GM19328 (cell line): ENCODE measurements around the gene MEGF11.

Experiments used
- ATAC-seq: cut with Tn5 transposase; IDR thresholded peaks from one replicate; pipeline ENCODE4 v1.9.1; 2021; ENCODE audit warnings: mild to moderate bottlenecking, moderate library complexity; ENCODE audit not compliant: unreplicated experiment

Gene MEGF11

DNA sequence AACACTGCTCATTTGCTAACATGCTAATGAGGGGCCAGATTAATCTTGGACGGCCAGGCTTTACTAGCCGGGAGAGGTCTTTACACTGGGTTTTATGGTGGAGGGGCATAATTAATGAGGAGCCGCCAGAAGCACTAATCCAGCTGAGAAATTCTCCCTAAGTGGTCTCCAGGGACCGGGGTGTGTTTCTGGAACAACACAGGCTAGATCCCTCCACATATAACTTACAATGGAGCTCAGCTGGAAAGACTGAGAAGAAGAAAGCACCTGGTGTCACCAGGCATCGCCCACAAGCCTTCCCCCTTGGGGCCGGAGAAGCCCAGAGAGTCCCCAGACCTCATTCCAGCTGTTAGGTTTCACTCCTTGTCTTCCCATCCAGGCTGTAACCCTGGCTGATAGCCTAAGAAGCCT lies 127.5 kb downstream of the MEGF11 start:
- ATAC-seq = no peak

DNA sequence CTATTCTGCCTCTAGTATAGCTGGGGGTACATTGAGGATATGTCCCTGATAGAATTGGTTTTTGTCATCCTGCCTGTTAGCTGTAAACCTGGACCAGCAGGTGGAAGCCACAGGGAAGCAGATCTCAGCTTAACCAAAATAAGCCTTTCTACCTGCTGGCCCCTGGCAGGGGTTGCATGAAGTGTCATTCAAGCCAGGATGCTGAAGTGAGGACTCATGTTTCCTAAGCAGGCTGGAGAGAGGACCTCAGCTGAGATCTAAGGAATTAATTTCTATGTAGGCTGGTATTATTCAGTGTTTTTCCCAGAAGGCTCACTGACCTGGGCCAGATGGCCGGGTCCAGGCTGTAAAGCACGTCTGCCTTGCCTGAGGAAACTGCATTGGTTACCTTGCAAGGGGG lies 128.9 kb downstream of the MEGF11 start:
- no peak for ATAC-seq

DNA sequence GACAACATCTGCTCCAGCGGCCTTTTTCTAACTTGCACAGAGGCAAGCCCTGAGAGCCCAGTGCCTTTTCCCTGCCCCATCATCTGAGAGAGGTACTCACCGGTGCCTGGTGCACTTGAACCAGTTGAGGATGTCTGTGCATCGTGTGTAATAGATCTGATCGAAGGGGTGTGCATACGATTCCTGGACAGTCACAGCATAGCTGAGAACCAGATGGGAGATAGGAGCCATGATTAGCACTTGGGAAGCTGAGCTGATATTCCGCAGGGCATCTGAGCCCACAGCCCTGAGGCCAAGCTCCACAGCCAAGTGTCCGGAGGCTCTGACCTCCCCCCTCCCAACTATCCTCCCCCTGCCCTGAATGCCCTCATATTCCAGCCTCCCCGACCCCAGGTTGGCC lies 129.8 kb downstream of the MEGF11 start:
- ATAC-seq = no peak

DNA sequence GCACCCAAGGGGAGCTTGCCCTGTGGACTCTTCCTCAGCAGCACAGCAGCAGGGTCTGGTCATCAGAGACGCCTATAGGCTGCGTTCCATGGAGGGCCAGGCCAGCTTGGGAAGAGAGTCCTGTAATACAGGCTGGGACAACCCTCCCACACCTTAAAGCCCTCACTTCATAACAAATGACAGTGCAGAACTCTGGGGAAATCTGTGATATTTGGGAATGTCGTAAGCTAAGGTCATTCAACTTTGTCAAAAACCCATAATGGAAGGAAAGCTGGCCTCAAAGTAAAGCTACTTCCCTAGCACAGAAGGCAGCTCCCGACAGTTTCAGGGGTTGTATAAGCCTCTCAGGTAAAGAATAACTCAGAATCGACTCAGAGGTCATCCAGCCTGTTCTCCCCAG lies 133.1 kb downstream of the MEGF11 start:
- ATAC-seq = no peak

DNA sequence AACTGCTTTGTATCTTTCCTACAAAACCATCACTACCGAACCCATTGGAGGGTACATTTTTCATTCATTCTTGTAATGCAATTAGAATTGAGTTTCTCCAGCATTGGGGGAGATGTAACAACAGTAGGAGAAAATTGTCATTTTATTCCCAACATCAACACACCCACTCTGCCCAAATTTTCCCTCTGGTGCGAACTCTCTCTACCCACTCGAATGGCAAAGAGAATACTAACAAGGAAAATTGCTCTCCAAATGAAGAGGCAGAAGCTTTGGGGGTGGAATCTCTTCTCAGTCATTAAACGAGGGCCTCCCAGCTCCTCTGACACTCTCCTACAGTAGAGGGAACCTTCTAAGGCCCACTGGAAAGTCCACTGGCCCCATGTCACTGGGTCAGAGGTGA lies 135.7 kb downstream of the MEGF11 start:
- no peak for ATAC-seq

DNA sequence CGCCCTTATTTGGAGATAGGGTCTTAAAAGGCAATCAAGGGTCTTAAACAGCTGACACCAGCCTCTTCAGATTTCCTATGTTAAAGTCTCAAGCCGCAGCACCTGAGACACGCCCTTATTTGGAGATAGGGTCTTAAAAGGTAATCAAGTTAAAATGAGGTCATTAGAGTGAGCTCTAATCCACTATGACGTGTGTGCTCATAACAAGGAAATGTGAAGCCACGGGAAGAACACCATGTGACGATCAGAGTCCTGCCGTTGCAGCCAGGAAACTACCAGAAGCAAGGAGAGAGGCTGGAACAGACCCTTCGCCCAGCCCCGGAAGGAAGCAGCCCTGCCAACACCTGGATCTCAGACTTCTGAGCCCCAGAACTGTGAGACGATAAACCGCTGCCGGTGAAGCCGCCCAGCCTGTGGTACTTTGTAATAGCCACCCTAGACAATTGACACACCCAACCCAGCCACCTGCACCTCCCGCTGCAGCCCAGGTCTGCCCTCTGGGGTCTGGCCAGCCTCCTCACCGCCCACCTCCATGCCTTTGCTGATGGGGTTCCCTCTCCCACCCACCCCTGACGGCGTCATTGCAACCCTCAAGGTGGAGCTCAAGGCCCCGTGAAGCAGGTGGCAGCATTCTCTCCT lies 137.9 kb downstream of the MEGF11 start:
- ATAC-seq = no peak

DNA sequence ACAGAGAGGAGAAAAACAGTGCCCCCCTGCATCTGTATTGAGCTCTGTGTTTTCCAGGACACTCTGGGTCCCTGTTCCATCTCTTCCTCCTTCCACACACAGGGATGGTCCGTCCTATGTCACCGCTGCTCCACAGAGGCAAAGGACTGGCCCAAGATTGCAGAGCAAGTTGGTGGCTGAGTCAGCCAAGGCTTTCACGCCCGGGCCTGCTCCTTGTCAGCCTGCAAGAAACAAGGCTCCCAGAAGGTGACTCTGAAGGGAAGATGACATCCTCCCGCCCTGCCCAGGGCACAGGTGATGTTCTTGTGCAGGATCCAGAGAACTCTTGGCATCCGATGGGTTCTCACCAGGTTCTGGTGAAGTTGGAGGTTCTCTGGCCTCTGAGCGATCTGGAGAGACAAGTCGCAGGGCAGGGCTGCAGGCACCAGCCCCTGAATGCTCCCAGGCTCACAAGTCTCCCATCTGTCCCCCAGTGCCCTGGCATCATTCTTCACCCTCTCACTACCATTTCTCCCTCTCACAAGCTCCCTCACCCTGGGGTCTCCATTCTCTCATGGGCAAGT lies 138.6 kb downstream of the MEGF11 start:
- ATAC-seq = no peak

DNA sequence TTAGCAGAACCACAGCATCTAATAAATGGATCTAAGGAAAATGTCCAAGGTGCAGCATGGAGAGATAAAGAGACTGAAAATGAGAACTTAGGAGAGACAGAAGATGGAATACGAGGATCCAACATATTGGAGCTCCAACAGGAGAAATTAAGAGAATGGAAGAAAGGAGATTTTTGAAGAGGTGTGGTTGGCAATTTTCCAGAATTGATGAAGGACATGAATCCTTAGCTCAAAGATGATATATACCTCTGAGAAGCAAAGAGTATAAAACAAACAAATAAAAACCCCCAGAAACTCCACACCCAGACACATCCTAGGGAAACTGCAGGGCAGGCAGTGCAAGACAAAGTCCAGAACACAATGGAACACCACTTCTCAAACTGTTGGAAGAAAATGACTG lies 141.2 kb downstream of the MEGF11 start:
- no peak for ATAC-seq

DNA sequence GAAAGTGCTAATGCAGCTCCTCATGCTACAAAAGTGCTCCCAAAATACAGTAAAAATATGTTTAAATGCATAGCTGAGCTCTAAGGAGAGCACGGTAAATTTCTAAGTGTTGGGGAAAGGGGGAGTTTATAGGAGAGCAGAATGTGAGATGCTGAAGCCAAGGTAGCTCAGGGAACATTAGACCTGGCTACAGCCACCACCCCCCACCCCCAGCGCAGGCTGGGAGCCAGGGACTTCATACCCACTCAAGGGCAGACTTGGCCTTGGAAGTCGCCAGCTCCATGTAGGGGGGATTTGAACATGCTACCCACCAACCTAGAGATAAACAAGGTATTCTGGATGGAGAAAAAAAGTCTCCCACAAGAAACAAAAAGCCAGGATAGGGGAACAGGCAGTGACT lies 142.2 kb downstream of the MEGF11 start:
- no peak for ATAC-seq

DNA sequence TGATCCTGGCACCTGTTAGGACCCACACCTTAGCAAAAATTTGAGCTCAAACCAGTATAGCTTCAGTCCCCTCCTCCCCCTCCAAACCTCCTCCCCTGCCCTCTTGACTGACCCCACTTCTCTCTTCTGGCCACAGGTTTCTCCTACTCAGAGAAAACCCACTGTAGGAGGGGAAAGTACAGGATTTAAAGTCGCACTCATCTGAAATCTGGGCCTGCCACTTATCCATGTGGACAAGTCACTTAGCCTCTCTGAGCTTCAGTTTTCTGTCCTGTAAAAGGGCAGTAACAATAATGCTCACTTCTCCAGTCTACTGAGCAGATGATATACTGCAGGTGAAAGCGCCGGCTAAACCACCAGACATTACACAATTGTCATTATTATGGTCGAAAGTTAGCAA lies 142.7 kb downstream of the MEGF11 start:
- no peak for ATAC-seq

DNA sequence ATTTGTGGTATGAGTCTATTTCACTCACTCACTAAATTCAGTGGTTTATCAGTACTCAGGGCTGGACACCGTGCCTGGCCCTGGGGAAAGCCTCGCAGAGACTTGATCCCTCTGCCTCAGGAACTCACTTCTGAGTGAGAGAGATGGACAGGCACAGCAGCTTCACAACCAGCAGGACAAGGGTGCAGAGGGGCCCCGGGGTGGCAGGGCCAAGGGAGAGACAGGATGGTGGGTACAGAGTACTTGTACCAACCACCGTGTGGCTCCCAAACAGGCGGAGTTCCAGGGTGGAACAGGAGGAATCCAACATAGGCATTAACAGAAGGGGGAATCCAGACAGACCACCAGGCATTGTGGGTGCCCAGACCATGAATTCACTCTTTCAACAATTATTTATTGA lies 143.7 kb downstream of the MEGF11 start:
- ATAC-seq = no peak

DNA sequence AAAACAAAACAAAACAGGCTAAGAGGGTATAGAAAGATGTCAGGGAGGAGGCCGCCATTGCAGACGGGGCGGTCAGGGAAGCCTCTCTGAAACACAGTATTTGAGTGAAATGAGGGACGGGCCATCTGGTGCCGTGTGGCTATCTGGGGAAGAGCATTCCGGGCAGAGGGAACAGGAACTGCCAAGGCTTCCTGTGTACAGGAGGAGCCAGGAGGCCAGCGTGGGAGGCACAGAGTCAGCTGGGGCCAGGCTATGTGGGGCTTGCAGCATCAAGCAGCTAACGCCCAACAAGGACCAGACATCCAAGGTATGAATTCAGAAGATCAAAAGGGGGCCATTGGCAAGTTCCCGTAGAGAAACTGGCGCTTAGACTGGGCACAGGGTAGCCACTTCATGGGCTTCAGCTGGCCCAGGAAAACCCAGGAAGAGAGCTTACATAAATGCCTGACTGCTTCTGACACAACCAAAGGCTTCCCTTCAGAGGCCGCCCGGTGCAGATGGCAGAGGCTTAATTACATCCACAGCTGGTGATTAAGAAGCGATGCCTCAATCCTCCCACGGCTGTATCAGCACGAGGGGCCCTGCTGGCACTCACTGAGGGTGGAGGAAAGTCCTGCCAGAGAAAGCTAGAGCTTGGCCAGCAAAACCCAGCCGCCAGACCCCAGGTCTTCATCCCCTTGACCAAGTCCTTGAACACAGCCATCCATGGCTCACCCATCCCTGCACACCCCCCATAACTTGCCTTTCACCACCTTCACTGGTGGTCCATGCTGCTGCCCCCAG lies 144.9 kb downstream of the MEGF11 start:
- ATAC-seq = no peak

DNA sequence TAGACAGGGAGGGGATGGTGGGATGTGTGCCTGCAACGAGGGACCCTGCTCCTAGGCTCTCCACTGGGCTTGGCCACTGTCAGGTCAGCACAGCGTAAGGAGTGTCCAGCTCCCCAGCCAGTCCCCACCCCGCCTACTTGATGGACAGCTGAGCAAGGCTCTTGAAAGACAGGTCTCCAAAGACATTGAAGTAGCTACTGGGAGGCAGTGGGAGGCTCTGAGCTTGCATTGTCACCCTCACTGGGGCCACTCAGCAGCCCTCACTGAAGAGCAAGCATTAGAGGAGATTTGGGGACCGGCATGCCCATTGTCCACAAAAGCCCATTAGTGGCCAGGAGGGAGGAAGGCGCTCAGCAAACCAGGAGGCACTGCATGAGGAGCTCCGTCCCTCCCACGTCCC lies 146.5 kb downstream of the MEGF11 start:
- ATAC-seq = no peak

DNA sequence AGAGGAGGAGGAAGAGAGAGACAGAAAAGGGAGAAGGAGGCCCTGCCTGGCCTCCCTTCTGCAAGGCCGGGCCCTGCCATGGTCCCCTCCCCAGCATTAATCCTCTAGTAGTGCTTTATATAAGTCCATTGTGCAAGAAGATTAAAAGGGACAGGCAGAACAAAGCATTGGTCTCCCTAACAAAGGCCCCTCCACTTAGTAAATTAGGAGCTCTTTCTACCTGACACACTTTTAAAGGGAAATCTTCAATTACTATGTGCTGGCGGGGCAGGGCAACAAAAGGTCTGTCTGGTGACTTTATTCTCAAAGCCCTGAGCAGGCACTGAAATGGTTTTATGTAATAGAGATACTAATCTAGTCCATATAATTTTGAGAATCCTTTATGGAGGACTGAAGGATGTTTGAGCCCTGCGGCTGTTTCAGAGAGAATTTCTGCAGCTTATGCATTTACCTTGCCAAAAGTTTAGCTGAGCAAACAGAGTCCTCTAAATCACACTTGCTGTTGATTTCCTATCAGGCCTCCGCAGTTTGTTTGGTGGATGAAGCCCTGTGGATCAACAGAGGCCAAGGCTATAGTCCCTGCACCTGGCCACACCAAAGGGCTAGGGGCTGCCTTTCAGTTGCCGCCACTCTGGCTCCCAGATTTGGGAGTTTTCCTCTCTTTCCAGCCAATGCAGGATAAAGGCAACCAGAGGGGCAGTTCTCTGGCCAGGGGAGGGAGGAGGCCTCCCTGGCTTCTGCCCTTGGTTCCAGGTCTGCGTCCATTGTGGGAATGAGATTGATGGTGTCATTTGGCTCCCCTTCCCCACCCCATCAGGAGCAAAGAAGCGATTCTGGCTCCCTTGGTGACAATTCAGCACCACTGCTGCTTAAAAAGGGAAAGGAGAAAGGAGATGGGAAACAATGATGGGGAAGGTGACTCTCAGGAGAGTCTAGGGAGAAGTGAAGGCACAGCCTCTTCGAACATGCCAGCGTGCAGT lies 148.0 kb downstream of the MEGF11 start:
- ATAC-seq = no peak

DNA sequence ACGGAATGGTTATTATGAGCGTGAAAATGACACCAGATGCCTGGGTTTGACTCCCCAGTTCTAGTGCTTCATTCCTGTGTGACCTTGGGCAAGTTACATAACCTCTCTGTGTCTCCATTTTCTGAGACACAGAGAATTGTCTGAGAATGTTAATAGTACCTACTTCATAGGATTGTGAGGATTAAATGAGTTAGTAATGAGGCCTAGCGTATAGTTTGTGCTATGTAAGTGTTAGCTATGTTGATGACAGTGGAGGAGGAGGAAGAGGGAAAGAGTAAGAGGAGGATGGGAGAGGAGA lies 150.3 kb downstream of the MEGF11 start:
- no peak for ATAC-seq

DNA sequence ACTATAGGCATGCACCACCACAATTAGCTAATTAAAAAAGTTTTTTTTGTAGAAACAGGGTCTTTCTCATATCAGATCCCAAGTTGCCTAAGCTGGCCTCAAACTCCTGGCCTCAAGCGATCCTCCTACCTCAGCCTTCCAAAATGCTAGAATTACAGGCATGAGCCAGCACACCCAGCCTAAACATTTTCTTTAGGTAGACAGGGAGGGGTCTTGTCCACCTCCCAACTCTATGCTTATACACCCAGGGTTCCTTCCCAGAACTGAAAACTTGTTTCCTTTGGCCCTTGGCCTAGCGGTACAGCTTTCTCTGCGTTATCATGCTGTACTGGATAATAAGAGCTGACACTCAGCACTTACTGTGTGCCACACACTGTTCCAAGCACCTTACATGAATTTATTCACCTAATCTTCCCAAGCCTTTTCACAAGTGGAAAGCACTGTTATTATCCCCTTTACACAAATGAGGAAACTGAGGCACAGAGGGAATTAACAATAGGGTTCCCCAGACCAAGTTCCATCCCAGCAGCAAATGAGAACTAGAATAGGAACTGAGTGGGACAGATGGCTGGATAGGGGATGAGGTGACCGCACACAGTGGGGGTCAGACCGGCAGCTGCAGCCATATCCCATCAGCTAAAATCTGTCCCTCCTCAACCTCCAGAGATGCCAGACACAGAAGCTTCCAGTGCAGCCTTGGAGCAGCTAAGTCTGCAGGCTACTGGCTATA lies 150.8 kb downstream of the MEGF11 start:
- no peak for ATAC-seq

DNA sequence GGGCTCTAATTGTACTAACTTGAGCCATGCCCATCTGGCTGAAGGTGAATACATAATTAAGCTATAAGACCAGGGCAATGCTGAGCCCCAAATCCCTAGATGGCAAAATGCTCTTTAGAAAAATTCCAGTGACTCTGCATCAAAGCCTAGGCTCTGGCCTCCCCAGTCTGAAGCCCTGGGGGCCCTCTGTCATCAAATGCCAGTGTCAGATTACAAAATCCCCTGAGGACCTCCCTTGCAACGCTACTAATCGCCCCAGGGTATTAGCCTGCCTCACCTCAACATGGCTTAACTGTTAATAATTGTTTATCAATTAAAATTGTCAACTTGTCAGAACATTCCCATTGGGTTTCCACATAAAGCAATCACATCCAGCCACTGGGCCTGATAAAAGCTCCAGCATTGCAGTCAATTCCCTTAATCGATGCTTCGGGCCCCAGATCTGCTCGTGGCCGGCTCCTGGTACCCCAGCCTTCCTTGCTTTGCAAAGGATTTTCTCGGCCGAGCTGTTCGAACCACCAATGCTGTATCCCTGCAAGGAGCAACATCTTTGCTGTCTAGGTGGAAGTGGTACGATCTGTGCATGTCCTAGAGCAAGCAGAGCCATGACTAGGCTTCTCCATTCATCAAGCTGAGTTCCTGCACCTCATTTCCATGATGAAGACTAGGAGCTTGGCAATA lies 151.7 kb downstream of the MEGF11 start:
- no peak for ATAC-seq

DNA sequence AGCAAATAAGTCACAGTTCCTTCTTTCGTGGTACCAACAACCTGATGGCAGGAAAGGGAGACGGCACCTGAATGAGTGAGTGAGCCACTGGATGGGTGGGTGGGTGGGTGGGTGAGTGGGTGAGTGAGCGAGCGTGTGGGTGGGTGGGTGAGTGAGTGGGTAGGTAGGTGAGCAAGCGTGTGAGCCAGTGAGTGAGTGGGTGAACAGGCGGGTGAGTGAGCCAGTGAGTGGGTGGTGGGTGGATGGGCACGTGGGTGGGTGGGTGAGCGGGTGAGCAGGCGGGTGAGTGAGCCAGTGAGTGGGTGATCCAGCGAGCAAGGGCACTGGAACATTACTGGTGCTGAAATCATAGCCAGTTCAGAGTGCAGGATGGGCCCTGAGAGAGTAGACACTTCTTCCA lies 152.8 kb downstream of the MEGF11 start:
- no peak for ATAC-seq

DNA sequence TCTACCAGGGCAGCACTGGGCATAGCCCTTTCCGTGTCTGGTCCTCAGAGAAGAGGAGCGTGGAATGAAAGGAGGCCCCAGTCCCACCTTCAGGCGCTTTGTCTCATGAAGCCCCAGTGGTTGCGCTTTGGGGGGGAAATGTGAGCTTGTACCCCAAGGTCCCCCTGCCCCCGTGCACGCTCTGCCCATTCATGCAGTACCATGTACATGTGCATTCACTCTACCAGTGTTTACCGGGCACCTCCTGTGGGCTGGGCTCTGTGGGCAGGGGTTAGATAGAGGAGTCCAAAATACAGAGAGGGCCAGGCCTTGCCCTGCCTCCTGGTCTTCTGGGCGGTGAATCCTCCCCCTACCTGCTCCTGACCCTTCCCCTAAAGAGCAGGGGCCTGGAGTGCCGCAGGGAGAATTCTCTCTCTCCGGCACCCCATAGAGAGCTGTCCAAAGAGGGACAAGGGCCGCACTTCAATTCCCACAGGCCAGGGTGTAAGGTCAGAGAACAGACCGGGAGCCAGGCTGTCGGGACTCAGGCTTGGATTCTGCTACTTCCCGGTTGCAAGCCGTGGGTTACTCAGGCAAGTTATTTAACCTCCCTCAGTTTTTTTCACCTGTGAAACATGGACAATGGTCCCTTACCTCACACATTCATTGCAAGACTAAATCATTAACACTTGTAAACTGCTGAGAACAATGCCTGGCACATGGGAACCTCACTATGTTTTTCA lies 153.4 kb downstream of the MEGF11 start:
- ATAC-seq = no peak

DNA sequence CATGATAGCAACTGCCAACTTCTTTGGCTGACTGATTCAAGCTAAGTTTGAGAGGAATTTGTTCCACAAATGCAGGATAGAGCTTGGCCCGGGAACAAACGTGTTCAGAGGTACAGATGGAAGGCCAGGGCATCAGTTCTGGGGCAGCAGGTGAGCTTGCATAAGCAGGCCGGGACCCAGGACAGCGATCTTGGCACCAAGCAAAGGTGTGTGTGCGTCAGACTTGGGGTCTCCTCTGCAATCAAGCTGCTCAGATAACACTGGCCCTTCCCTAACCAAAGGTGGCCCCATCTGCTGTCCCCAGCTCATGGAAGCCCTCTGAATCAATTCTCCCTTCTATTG lies 155.6 kb downstream of the MEGF11 start:
- no peak for ATAC-seq
